Measurements from ENCODE around the gene CCDC188. TPM values are rescaled to one million over a fixed set of nuclear protein-coding genes. Genes with fewer than 3 reads are reported as not detected.

CCDC188 gene
- total and polyA plus RNA-seq, 12 donors: 0.30 to 19.0 (median 0.77) TPM; not detected in 2

DNA sequence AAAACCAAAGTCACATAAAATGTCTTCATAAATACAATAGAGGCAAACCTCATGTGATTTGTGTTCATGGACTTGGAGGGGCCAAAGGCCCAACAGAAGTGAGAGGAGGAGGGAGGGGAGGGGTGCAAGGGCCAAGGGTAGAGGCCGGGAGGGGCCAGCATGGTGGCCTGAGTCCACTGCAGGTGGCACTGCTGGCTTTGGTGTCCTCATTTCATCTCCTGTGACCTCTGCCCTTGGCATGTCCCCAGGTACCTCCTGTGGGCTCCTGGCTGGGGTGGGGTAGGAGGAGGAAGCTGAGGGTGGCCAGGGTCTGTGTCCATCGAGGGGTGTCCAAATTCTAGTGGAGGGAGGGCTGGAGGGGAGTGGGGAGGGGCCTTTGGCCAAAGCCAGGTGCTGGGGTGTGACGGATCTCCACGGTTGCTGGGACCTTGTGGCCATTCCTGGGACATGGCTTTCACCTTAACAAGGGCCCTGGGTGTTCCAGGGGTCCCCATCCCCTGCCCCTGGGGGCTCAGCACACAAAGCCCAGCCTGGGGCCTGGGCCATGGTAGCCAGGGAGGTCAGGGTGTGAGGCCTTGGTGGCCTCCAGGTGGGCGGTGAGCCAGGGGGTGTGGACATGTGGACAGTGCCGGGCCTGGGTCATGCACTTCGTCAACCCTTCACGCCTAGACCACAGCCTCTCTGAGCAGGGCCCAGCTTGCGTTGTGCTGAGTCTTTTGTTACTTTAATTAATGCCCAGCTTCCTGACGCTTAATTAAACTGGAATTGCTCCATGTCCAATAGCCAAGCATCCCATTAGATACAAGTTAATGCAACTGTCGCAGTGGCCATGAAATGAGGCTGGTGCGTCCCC is 20.7 kb upstream of the CCDC188 start:
- Histone ChIP-seq H3K27ac (no peak overlapping the region), H3K27me3 (no peaks in the 10 kb centered on the region), H3K9me3 (replicated peaks in 1 of 3) (no peaks in the 10 kb centered on the region), H3K4me1 (replicated peaks in 1 of 2) (no peaks in the 10 kb centered on the region), H3K36me3 (replicated peaks in 1 of 2) (no peaks in the 10 kb centered on the region), H3K4me3 (no peak overlapping the region)
- TF ChIP-seq POLR2A (IDR thresholded peaks at IDR 0.05): no peak
- TF ChIP-seq, protein P1, sequence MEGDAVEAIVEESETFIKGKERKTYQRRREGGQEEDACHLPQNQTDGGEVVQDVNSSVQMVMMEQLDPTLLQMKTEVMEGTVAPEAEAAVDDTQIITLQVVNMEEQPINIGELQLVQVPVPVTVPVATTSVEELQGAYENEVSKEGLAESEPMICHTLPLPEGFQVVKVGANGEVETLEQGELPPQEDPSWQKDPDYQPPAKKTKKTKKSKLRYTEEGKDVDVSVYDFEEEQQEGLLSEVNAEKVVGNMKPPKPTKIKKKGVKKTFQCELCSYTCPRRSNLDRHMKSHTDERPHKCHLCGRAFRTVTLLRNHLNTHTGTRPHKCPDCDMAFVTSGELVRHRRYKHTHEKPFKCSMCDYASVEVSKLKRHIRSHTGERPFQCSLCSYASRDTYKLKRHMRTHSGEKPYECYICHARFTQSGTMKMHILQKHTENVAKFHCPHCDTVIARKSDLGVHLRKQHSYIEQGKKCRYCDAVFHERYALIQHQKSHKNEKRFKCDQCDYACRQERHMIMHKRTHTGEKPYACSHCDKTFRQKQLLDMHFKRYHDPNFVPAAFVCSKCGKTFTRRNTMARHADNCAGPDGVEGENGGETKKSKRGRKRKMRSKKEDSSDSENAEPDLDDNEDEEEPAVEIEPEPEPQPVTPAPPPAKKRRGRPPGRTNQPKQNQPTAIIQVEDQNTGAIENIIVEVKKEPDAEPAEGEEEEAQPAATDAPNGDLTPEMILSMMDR (IDR thresholded peaks at IDR 0.05): no peak
- no peak for DNase-seq
- intact Hi-C loops (cut with DNase I): no loop called here
- WGBS, 4 donors: 80 to 90% (median 82%) methylated on average over 5 to 12 of the region's 12 CpGs

DNA sequence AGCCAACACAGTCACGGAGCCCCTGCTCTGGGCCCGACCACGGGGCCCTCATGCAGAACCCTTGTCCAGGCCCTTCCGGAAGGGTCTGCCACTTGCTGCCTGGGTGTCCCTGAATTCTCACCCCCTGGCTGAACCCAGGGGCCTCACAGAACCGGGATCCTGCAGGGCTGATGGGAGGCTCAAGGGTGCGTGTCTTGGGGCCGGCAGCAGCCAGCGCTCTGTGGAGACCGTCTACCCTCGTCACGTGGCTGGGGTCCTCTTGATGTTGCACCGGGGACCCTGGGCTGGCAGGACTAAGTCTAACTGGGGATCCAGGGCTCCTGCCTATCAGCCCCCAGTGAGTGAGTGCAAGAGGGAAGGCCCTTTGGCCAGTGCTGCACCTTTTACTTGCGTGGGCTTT is 19.3 kb upstream of the CCDC188 start:
- 85 to 91% (median 88%) methylated on average over 3 to 13 of the region's 13 CpGs for WGBS, 4 donors
- H3K27ac ChIP-seq: no peak overlapping the region
- no peaks in the 10 kb centered on the region for H3K36me3 ChIP-seq (replicated peaks in 1 of 2)
- no peaks in the 10 kb centered on the region for H3K4me1 ChIP-seq (replicated peaks in 1 of 2)
- H3K27me3 ChIP-seq: no peaks in the 10 kb centered on the region
- no peaks in the 10 kb centered on the region for H3K9me3 ChIP-seq (replicated peaks in 1 of 3)
- intact Hi-C loops (cut with DNase I): no loop called here
- no peak for DNase-seq
- H3K4me3 ChIP-seq: no peak overlapping the region
- TF ChIP-seq POLR2A (IDR thresholded peaks at IDR 0.05): no peak
- TF ChIP-seq, protein P1 (IDR thresholded peaks at IDR 0.05): no peak

DNA sequence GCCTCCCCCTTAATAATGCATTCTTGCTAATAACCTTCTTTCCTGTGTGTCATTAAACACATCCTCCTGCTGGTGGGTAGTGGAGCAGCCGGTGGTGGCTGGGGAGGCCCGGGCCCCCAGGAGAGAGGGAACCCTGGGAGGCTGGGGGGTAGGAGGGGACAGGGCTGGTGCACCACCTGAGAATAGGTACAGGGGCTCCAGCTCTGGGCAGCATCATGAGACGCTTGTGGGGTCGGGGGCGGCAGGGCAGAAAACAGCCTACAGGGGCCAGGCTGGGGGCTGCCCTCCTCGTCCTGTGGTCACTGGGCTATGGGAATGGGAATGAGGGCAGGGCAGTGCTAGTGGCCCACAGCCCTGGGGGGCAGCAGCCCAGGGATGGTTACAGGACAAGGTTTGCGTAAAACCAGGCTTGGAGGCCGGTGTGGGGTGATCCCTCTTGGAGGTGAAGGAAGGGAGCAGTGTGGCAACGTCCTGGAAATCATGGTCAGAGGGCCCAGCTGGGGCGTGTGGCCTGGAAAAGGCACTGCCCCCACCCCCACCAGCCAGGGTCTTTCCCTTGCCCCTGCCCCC is 18.5 kb upstream of the CCDC188 start:
- no peak for DNase-seq
- Histone ChIP-seq H3K4me1 (replicated peaks in 1 of 2) (no peaks in the 10 kb centered on the region), H3K4me3 (no peak overlapping the region), H3K27ac (no peak overlapping the region), H3K36me3 (replicated peaks in 1 of 2) (no peaks in the 10 kb centered on the region), H3K27me3 (no peaks in the 10 kb centered on the region), H3K9me3 (replicated peaks in 1 of 3) (no peaks in the 10 kb centered on the region)
- no peak for TF ChIP-seq POLR2A (IDR thresholded peaks at IDR 0.05)
- TF ChIP-seq, protein P1 (IDR thresholded peaks at IDR 0.05): no peak
- intact Hi-C loops (cut with DNase I): no loop called here
- WGBS, 4 donors: 49 to 83% (median 71%) methylated on average over 2 to 10 of the region's 10 CpGs

DNA sequence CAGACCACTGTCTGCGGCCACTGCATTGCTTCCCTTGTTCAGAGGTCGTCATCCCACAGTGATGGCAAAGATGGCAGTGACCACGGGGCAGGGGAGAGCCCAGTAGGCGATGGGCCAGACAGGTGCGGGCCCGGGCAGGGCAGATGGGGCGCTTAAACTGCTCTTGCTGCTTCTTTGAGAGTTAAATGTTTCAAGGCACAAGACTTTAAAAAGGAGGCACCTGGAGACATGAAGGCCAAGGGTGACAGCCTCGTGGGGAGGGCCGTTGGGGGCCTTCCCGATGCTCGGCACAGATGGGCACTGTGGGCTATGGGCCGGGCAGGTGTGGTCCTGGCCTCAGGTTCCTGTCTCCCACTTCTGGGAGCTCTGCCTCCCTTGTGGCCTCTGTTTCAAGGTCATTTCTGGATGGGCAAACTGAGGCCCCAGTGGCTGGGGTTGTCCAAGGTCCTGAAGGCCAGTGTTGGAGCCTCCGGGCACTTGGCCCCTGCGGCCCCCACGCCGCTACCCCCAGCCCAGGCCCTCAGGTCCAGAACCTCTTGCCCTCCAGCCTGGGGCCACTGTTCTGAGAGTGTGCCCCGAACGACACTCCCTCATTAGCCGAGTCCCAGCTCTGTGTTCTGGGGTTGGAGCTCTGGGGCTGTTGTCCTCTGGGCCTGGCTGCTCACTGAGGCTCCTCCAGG is 16.9 kb upstream of the CCDC188 start:
- Histone ChIP-seq H3K27ac (no peak overlapping the region), H3K4me1 (replicated peaks in 1 of 2) (no peaks in the 10 kb centered on the region), H3K27me3 (no peaks in the 10 kb centered on the region), H3K9me3 (replicated peaks in 1 of 3) (no peaks in the 10 kb centered on the region), H3K36me3 (replicated peaks in 1 of 2) (no peaks in the 10 kb centered on the region), H3K4me3 (no peak overlapping the region)
- TF ChIP-seq, protein P1 (IDR thresholded peaks at IDR 0.05): no peak
- no peak for TF ChIP-seq POLR2A (IDR thresholded peaks at IDR 0.05)
- WGBS, 4 donors: 76 to 87% (median 80%) methylated on average over 13 to 19 of the region's 19 CpGs
- no peak for DNase-seq
- intact Hi-C loops (cut with DNase I): no loop called here

Data from adrenal gland (tissue), 12 donors.